ENCODE data around the gene DCPS.
"Not testable (repeated sequence)": the region's sequence is repeated elsewhere in the genome, so short reads cannot be mapped to it uniquely, and the experiment has no call there.

DCPS gene

DNA sequence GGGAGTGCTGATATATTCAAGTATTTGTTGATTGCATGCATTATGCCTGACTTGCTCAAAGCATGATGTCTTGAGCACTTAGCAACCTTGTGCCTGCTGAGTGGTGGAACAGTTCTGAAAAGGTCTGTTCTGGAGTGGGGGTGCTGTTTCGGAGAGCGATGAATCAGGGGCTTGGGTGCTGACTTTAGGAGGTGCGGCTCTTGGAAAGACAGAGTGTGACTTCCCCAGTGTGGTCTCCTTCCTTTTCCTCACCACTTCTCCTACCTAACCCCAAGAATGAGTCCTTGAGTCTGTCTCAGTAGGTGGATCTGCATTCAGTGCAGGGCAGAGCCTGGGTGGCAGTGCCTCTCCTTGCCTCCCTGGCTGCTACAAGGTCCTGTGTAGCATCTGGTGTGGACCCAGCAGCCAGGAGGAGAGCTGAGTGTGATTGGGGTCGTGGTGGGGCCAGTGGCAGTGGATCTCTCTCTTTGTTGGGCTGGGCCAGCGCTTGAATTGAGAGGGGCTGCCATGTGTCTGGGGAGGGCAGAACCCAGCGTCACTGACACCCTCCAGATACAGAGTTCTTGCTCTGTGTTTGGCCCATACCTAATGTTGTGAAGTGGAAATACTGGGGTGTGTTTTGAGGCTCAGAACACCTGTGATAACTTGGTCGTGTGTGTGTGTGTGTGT lies 87.6 kb downstream of the DCPS start:
- TF ChIP-seq, protein P1, sequence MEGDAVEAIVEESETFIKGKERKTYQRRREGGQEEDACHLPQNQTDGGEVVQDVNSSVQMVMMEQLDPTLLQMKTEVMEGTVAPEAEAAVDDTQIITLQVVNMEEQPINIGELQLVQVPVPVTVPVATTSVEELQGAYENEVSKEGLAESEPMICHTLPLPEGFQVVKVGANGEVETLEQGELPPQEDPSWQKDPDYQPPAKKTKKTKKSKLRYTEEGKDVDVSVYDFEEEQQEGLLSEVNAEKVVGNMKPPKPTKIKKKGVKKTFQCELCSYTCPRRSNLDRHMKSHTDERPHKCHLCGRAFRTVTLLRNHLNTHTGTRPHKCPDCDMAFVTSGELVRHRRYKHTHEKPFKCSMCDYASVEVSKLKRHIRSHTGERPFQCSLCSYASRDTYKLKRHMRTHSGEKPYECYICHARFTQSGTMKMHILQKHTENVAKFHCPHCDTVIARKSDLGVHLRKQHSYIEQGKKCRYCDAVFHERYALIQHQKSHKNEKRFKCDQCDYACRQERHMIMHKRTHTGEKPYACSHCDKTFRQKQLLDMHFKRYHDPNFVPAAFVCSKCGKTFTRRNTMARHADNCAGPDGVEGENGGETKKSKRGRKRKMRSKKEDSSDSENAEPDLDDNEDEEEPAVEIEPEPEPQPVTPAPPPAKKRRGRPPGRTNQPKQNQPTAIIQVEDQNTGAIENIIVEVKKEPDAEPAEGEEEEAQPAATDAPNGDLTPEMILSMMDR (IDR thresholded peaks at IDR 0.05; ENCODE audit: extremely low read depth, insufficient read depth, missing control alignments): no peak
- in situ Hi-C loops (cut with MboI; ENCODE audit: low pct_unique_long_range_greater_than_20kb, low sequenced_read_pairs, unreplicated experiment): no loop called here
- DNase-seq (ENCODE audit: low spot score): no peak

DNA sequence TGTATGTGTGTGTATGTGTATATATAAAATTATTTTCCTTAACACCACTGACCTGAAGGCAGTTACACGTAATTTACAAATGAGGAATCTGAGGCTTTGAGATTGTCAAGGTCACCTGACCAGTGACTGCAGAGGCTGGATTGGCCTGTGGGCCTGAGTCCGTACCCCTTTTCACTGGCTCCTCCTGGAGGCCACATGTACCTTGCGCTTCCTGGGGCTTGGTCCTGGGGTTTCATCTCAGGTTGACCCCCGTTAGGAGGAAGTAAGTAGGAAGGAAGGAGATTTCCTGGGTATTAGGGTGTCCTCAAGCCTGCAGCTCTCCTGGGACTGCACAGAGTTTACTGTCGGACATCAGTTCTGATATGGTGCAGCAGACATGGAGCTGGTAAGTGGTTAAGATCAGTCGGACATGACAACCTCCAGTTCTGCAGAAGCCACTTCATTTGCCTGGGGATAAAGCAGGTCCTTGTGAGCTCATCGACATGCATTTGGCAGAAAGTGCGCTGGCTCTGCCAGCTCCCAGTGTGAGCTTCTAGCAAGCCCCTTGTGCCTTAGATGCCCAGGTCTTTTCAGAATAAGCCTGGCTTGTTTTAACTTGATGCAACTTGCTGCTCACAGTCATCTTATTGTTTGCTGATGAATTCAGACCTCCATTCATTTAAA lies 88.2 kb downstream of the DCPS start:
- TF ChIP-seq, protein P1 (IDR thresholded peaks at IDR 0.05; ENCODE audit: extremely low read depth, insufficient read depth, missing control alignments): peak; percentile 18
- in situ Hi-C loops (cut with MboI; ENCODE audit: low pct_unique_long_range_greater_than_20kb, low sequenced_read_pairs, unreplicated experiment): no loop called here
- no peak for DNase-seq (ENCODE audit: low spot score)

DNA sequence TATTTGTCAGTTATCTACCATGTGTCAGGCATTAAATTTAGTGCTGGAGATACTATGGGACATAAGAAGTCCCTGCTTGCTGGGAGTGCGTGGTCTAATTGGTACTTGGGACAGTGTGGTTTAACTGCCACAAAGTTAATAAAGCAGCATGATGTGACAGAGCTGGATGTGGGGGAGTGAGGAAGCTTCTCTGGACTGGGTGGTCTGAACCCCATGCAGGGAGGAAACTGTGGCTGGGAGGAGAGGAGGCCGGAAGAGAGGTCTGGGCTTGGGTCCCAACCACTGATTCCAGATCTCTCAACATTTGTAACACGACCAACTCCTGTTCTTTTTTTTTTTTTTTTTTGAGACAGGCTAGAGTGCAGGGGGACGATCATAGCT lies 88.8 kb downstream of the DCPS start:
- TF ChIP-seq, protein P1 (IDR thresholded peaks at IDR 0.05; ENCODE audit: extremely low read depth, insufficient read depth, missing control alignments): no peak
- in situ Hi-C loops (cut with MboI; ENCODE audit: low pct_unique_long_range_greater_than_20kb, low sequenced_read_pairs, unreplicated experiment): no loop called here
- no peak for DNase-seq (ENCODE audit: low spot score)

DNA sequence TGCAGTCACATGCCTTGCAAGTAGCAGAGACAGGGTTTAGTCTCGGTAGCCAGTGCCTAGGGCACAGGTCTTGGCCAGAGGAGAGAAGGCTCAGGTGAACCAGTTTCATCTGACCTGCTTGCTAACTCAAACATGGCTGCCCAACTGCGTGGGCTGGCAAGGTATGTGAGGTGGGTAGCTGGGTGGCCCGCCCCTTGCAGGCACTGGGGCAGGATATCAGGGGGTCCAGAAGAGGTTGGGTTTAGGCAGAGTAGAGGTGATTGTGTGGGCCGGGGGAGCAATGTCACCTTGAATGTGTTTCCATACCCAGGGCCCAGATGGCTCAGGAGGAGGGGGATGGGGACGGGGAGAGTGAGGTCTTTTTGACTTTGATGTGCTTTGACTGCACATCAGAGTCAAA lies 89.3 kb downstream of the DCPS start:
- in situ Hi-C loops (cut with MboI; ENCODE audit: low pct_unique_long_range_greater_than_20kb, low sequenced_read_pairs, unreplicated experiment): no loop called here
- no peak for DNase-seq (ENCODE audit: low spot score)
- TF ChIP-seq, protein P1 (IDR thresholded peaks at IDR 0.05; ENCODE audit: extremely low read depth, insufficient read depth, missing control alignments): no peak

DNA sequence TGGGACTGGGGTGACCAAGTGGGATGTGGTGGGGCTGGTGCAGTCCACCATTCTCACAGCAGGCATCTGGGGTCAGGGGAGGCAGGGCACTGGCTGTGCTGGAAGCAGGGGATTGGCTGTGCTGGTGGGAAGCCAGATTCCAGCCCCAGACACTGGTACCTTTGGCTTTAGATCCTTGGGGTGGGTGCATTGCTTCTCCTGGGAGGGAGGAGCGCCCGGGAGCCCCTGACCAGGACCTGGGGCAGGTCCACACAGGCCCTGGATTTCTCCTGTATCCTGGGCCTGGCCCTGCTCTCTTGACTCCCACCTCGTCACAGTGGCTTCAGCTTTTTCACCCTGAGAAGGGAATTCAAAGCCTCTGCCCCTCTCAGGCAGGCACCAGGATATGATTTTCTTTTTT lies 90.2 kb downstream of the DCPS start:
- DNase-seq (ENCODE audit: low spot score): no peak
- in situ Hi-C loops (cut with MboI; ENCODE audit: low pct_unique_long_range_greater_than_20kb, low sequenced_read_pairs, unreplicated experiment): no loop called here
- TF ChIP-seq, protein P1 (IDR thresholded peaks at IDR 0.05; ENCODE audit: extremely low read depth, insufficient read depth, missing control alignments): no peak

DNA sequence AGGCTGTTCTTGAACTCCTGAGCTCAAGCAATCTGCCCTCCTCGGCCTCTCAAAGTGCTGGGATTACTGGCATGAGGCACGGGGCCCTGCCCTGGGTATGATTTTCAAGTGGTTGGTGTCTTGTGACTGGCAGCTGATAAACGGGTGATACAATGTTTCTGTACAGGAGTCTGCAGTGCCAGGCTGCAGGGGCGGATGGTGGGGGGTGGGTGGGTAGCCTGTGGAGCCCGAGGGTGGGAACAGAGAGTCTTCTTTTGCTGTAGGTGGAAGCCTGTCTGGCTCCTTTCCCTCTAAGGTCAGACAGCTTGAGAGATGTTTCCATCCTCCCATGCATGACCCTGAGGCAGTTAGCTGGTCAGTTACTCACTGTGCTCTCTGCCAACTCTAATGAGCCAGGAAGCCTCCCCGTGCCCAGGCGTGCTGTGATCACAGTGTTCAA lies 90.8 kb downstream of the DCPS start:
- DNase-seq (ENCODE audit: low spot score); in situ Hi-C loops (cut with MboI; ENCODE audit: low pct_unique_long_range_greater_than_20kb, low sequenced_read_pairs, unreplicated experiment): not testable (repeated sequence)
